CD14-positive monocyte (primary cell): ENCODE results near the gene KCTD21. TPM values are rescaled to one million over a fixed set of nuclear protein-coding genes. Genes with fewer than 3 reads are reported as not detected.

ENCODE experiments used
- DNase-seq, 3 donors: peaks; one replicate each; pipeline ENCODE4 v3.0.0-alpha.2; 2011 to 2022
- H2AFZ ChIP-seq: 2 replicates; pipeline ENCODE4 v1.6.0; 2012; ENCODE audit warnings: mild to moderate bottlenecking, low read depth, low read length, inconsistent platforms; ENCODE audit not compliant: insufficient read depth, poor library complexity, severe bottlenecking
- H3K27ac ChIP-seq, 2 donors: 1 replicate in 1 of 2; 2 replicates in 1 of 2; pipeline ENCODE4 v1.5.1; 2012 to 2013; ENCODE audit warnings: low read length in 2 of 2, control low read depth in 1 of 2, inconsistent platforms in 1 of 2, low read depth in 1 of 2, mild to moderate bottlenecking in 1 of 2
- H3K27me3 ChIP-seq, 2 donors: one replicate each; pipeline versions ENCODE4 v1.6.0 to v1.6.1; 2011 to 2013; ENCODE audit warnings: low read length in 2 of 2; ENCODE audit not compliant: control insufficient read depth in 2 of 2, insufficient read depth in 2 of 2
- H3K36me3 ChIP-seq, 2 donors: replicated peaks in 1 of 2; 1 replicate in 1 of 2; 2 replicates in 1 of 2; pipeline versions ENCODE4 v1.5.1 to v1.6.1; 2012 to 2013; ENCODE audit warnings: low read length in 2 of 2, control low read depth in 1 of 2, inconsistent platforms in 1 of 2, mild to moderate bottlenecking in 1 of 2; ENCODE audit not compliant: insufficient read depth in 2 of 2, control insufficient read depth in 1 of 2
- H3K4me1 ChIP-seq, 2 donors: 1 replicate in 1 of 2; 2 replicates in 1 of 2; pipeline versions ENCODE4 v1.5.1 to v1.6.1; 2012 to 2013; ENCODE audit warnings: low read length in 2 of 2, control low read depth in 1 of 2, inconsistent platforms in 1 of 2, mild to moderate bottlenecking in 1 of 2, moderate library complexity in 1 of 2; ENCODE audit not compliant: insufficient read depth in 2 of 2, control insufficient read depth in 1 of 2
- H3K4me2 ChIP-seq: replicated peaks from 2 replicates; pipeline ENCODE3; 2012; ENCODE audit warnings: low read length, moderate library complexity, mild to moderate bottlenecking; ENCODE audit not compliant: poor library complexity, severe bottlenecking; ENCODE audit errors: extremely low read depth
- H3K4me3 ChIP-seq, 3 experiments: fragments of 200-600 bp in 1 of 3; sonication (generic) in 1 of 3; replicated peaks in 1 of 3; 1 replicate in 2 of 3; 2 replicates in 1 of 3; pipeline ENCODE4 v1.5.1; 2011 to 2013; ENCODE audit warnings: low read length in 3 of 3, mild to moderate bottlenecking in 3 of 3, control low read depth in 2 of 3, low read depth in 2 of 3, inconsistent platforms in 1 of 3, moderate library complexity in 1 of 3
- H3K79me2 ChIP-seq: 2 replicates; pipeline ENCODE4 v1.6.0; 2012; ENCODE audit warnings: mild to moderate bottlenecking, control low read depth, inconsistent platforms, low read length, moderate library complexity; ENCODE audit not compliant: insufficient read depth
- H3K9ac ChIP-seq: 2 replicates; pipeline ENCODE4 v1.6.0; 2017; ENCODE audit warnings: low read length, mild to moderate bottlenecking; ENCODE audit not compliant: insufficient read depth, poor library complexity, severe bottlenecking
- H3K9me3 ChIP-seq, 2 donors: replicated peaks in 1 of 2; 1 replicate in 1 of 2; 2 replicates in 1 of 2; pipeline versions ENCODE4 v1.5.1 to v1.6.1; 2012 to 2013; ENCODE audit warnings: low read length in 2 of 2, control low read depth in 1 of 2; ENCODE audit not compliant: control insufficient read depth in 1 of 2, insufficient read depth in 1 of 2
- H4K20me1 ChIP-seq: 2 replicates; pipeline ENCODE4 v1.6.0; 2012; ENCODE audit warnings: mild to moderate bottlenecking, low read length, control low read depth, moderate library complexity; ENCODE audit not compliant: insufficient read depth
- H3K27ac Mint-ChIP-seq, 7 donors: one replicate each; pipeline ENCODE4 v1.8.0; 2020; ENCODE audit warnings: mild to moderate bottlenecking in 7 of 7, mixed read lengths in 7 of 7, moderate library complexity in 6 of 7, inconsistent platforms in 2 of 7
- H3K27me3 Mint-ChIP-seq, 3 donors: one replicate each; pipeline ENCODE4 v1.8.0; 2021 to 2022; ENCODE audit warnings: low read depth in 3 of 3, mild to moderate bottlenecking in 3 of 3, mixed read lengths in 3 of 3, moderate library complexity in 3 of 3, inconsistent platforms in 1 of 3
- H3K36me3 Mint-ChIP-seq, 2 donors: one replicate each; pipeline ENCODE4 v1.8.0; 2020; ENCODE audit warnings: mixed read lengths in 2 of 2, inconsistent platforms in 1 of 2, mild to moderate bottlenecking in 1 of 2
- H3K4me1 Mint-ChIP-seq: one replicate; pipeline ENCODE4 v1.8.0; 2020; ENCODE audit warnings: mild to moderate bottlenecking, mixed read lengths
- H3K4me3 Mint-ChIP-seq, 2 donors: one replicate each; pipeline ENCODE4 v1.8.0; 2020; ENCODE audit warnings: mild to moderate bottlenecking in 2 of 2, mixed read lengths in 2 of 2, moderate library complexity in 1 of 2
- H3K9me3 Mint-ChIP-seq, 7 donors: one replicate each; pipeline ENCODE4 v1.8.0; 2020 to 2022; ENCODE audit warnings: mixed read lengths in 7 of 7, mild to moderate bottlenecking in 6 of 7, moderate library complexity in 6 of 7, inconsistent platforms in 2 of 7
- WGBS: methylation state at CpG from one replicate; pipeline ENCODE4 v1.1.5; 2013; ENCODE audit warnings: missing lambda C conversion rate; ENCODE audit not compliant: insufficient coverage; 5-methylcytosine and 5-hydroxymethylcytosine counted together
- intact Hi-C, 2 donors: fragments of 100-400 bp; cut with micrococcal nuclease; formaldehyde crosslinking; loops; one replicate each; pipeline versions ENCODE4 v1.15.0 to v1.15.1; 2023
- polyA plus RNA-seq, 3 donors: library from polyadenylated mRNA; depleted of rRNA in 1 of 3; unstranded in 2 of 3; stranded (reverse) in 1 of 3; fragments of 300-500 nt in 2 of 3; fragments of >200 nt in 1 of 3; fragmentation: Illumina TruSeq in 2 of 3; gene quantifications; 1 replicate in 2 of 3; 2 replicates in 1 of 3; pipeline ENCODE4 v1.2.3, GENCODE V29; 2012 to 2021
- TF ChIP-seq, protein P1 (sequence below): fragments of 200-600 bp; IDR thresholded peaks from one replicate; pipeline ENCODE4 v1.8.0; 2022; ENCODE audit warnings: antibody characterized with exemption, mild to moderate bottlenecking

The KCTD21 gene
- polyA plus RNA-seq, 3 donors: 3.2 to 9.2 (median 5.2) TPM

DNA sequence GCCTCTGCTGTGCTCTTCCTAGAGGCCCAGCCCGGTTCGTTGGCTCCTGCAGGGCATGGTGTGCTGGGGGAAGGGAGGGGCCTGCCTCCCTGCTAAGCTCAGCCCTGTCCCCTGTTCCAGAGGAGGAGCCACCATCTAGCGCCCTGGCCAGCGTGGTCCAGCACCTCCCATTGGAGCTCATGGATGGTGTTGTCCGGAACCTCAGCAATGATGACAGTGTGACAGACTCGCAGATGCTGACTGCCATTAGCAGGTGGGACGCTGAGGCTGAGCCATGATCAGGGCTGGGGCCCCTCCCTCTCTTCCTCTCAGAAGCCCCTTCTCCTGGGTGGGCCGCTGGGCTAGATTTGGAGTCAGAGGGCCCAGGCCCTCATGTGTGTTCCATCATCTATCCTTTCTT, 9.4 kb upstream of the KCTD21 start:
- 98% methylated on average over 7 of the region's 8 CpGs for WGBS
- Mint-ChIP-seq H3K27me3 (peaks cover 1 to 5% (median 3%) of the 10 kb centered on the region in 3 donors), H3K4me1 (peaks cover 26% of the 10 kb centered on the region), H3K9me3 (peaks cover 0 to 4% (median 2%) of the 10 kb centered on the region in 7 donors), H3K4me3 (no peak overlapping the region), H3K27ac (no peak overlapping the region), H3K36me3 (peaks cover 63 to 64% of the 10 kb centered on the region in 2 donors)
- TF ChIP-seq, protein P1, sequence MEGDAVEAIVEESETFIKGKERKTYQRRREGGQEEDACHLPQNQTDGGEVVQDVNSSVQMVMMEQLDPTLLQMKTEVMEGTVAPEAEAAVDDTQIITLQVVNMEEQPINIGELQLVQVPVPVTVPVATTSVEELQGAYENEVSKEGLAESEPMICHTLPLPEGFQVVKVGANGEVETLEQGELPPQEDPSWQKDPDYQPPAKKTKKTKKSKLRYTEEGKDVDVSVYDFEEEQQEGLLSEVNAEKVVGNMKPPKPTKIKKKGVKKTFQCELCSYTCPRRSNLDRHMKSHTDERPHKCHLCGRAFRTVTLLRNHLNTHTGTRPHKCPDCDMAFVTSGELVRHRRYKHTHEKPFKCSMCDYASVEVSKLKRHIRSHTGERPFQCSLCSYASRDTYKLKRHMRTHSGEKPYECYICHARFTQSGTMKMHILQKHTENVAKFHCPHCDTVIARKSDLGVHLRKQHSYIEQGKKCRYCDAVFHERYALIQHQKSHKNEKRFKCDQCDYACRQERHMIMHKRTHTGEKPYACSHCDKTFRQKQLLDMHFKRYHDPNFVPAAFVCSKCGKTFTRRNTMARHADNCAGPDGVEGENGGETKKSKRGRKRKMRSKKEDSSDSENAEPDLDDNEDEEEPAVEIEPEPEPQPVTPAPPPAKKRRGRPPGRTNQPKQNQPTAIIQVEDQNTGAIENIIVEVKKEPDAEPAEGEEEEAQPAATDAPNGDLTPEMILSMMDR: no peak
- H3K4me3 ChIP-seq: no peak overlapping the region
- no peak overlapping the region for H2AFZ ChIP-seq
- H3K9me3 ChIP-seq: no peaks in the 10 kb centered on the region
- H3K4me2 ChIP-seq: no peak overlapping the region
- no peaks in the 10 kb centered on the region for H4K20me1 ChIP-seq
- no peaks in the 10 kb centered on the region for H3K79me2 ChIP-seq
- H3K9ac ChIP-seq: no peak overlapping the region
- intact Hi-C loops: no loop called here
- no peak for DNase-seq
- H3K27ac ChIP-seq: no peak overlapping the region
- peaks cover 16 to 22% of the 10 kb centered on the region in 2 donors for H3K4me1 ChIP-seq
- peaks cover 0 to 4% of the 10 kb centered on the region in 2 donors for H3K27me3 ChIP-seq
- H3K36me3 ChIP-seq: peaks cover 12 to 48% of the 10 kb centered on the region in 2 donors

DNA sequence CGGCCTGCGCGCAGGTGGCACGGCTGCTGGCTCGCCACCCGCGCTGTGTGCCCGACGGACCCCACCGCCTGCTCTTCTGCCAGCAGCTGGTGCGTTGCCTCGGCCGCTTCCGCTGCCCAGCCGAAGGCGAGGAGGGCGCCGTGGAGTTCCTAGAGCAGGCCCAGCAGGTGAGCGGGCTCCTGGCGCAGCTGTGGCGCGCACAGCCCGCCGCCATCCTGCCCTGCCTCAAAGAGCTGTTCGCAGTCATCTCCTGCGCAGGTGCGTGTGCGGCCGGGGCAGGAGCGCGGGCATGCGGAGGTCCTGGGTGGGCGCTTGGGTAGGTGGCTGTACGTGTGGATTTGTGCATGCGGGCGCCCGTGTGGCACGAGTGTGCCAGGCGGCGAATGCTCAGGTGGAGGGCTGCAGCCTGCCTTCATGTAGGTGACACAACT, 8.2 kb upstream of the KCTD21 start:
- DNase-seq: no peak

More for the DNA sequence above, 8.2 kb upstream of the KCTD21 start:
- WGBS: 91% methylated on average over 40 of the region's 40 CpGs
- Mint-ChIP-seq H3K9me3 (peaks cover 0 to 4% (median 2%) of the 10 kb centered on the region in 7 donors), H3K27ac (no peak overlapping the region), H3K27me3 (peaks cover 1 to 5% (median 3%) of the 10 kb centered on the region in 3 donors), H3K4me1 (peaks cover 23% of the 10 kb centered on the region), H3K36me3 (peaks cover 59 to 60% of the 10 kb centered on the region in 2 donors), H3K4me3 (no peak overlapping the region)
- H3K27me3 ChIP-seq: peaks cover 0 to 4% of the 10 kb centered on the region in 2 donors
- H3K27ac ChIP-seq: no peak overlapping the region
- TF ChIP-seq, protein P1: no peak
- H3K9me3 ChIP-seq: no peaks in the 10 kb centered on the region
- H3K4me1 ChIP-seq: peaks cover 15 to 26% of the 10 kb centered on the region in 2 donors
- intact Hi-C loops: no loop called here
- H3K36me3 ChIP-seq: peaks cover 12 to 42% of the 10 kb centered on the region in 2 donors
- H3K79me2 ChIP-seq: no peaks in the 10 kb centered on the region
- H3K9ac ChIP-seq: no peak overlapping the region
- H3K4me3 ChIP-seq: no peak overlapping the region
- H4K20me1 ChIP-seq: no peaks in the 10 kb centered on the region
- H2AFZ ChIP-seq: no peak overlapping the region
- H3K4me2 ChIP-seq: no peak overlapping the region
